Neural cell (in vitro differentiated cells): ENCODE data around the gene PARD3B. TPM values are rescaled to one million over a fixed set of nuclear protein-coding genes. Genes with fewer than 3 reads are reported as not detected.

Experiments used
- H2AFZ ChIP-seq: fragments of 200-600, 300-800 bp; sonication (generic), shearing (Covaris generic); 2 replicates; pipeline ENCODE4 v1.6.0; 2014; ENCODE audit warnings: low read depth, mild to moderate bottlenecking, antibody characterized with exemption, low read length, moderate library complexity
- H3F3A ChIP-seq: fragments of 200-600 bp; shearing (Covaris generic); 2 replicates; pipeline ENCODE4 v1.6.1; 2016; ENCODE audit warnings: mild to moderate bottlenecking, moderate library complexity, mixed read lengths, antibody characterized with exemption, low read length; ENCODE audit not compliant: insufficient read depth, poor library complexity, severe bottlenecking
- H3K27ac ChIP-seq: fragments of 200-600, 300-800 bp; sonication (generic), shearing (Covaris generic); 2 replicates; pipeline ENCODE4 v1.5.1; 2014; ENCODE audit warnings: mild to moderate bottlenecking, low read length, moderate library complexity
- H3K27me3 ChIP-seq: fragments of 300-800, 200-600 bp; sonication (generic), shearing (Covaris generic); 2 replicates; pipeline ENCODE4 v1.6.0; 2014; ENCODE audit warnings: mild to moderate bottlenecking, low read depth, low read length, moderate library complexity; ENCODE audit not compliant: insufficient read depth
- H3K36me3 ChIP-seq: fragments of 300-800, 200-600 bp; sonication (generic), shearing (Covaris generic); 2 replicates; pipeline ENCODE4 v1.5.1; 2014; ENCODE audit warnings: mild to moderate bottlenecking, antibody characterized with exemption, low read length, moderate library complexity; ENCODE audit not compliant: insufficient read depth
- H3K4me2 ChIP-seq: fragments of 300-800, 200-600 bp; sonication (generic), shearing (Covaris generic); 2 replicates; pipeline ENCODE4 v1.6.0; 2014; ENCODE audit warnings: mild to moderate bottlenecking, low read length
- H3K4me3 ChIP-seq: fragments of 300-800, 200-600 bp; sonication (generic), shearing (Covaris generic); 2 replicates; pipeline ENCODE4 v1.5.1; 2014; ENCODE audit warnings: mild to moderate bottlenecking, low read length, moderate library complexity
- H3K79me2 ChIP-seq: fragments of 200-600 bp; shearing (Covaris generic); replicated peaks from 2 replicates; pipeline ENCODE4 v1.6.0; 2014; ENCODE audit warnings: mild to moderate bottlenecking, low read length, moderate library complexity; ENCODE audit not compliant: insufficient read depth
- H3K9ac ChIP-seq: fragments of 300-800, 200-600 bp; sonication (generic), shearing (Covaris generic); 2 replicates; pipeline ENCODE4 v1.6.1; 2016; ENCODE audit warnings: mild to moderate bottlenecking, low read length, mixed read lengths
- H3K9me2 ChIP-seq: fragments of 200-600 bp; shearing (Covaris generic); 2 replicates; pipeline ENCODE4 v1.6.1; 2016; ENCODE audit warnings: mild to moderate bottlenecking, low read length, mixed read lengths; ENCODE audit not compliant: insufficient read depth
- H3K9me3 ChIP-seq: fragments of 200-600, 300-800 bp; sonication (generic), shearing (Covaris generic); 2 replicates; pipeline ENCODE4 v1.6.1; 2016; ENCODE audit warnings: mild to moderate bottlenecking, mixed run types, low read length, moderate library complexity, mixed read lengths
- H4K20me1 ChIP-seq: fragments of 200-600 bp; shearing (Covaris generic); 2 replicates; pipeline ENCODE4 v1.6.1; 2016; ENCODE audit warnings: mild to moderate bottlenecking, mixed run types; ENCODE audit not compliant: insufficient read depth
- EP300 ChIP-seq: fragments of 450-650 bp; conservative IDR thresholded peaks from 2 replicates; pipeline ENCODE4 v1.6.1; 2014; ENCODE audit warnings: antibody characterized with exemption, mild to moderate bottlenecking, moderate library complexity; ENCODE audit not compliant: poor library complexity, severe bottlenecking
- EZH2 ChIP-seq: fragments of 200-600, 300-800 bp; shearing (Covaris generic), sonication (generic); IDR thresholded peaks from 2 replicates; pipeline ENCODE4 v1.6.1; 2014; ENCODE audit warnings: antibody characterized with exemption, low read length, borderline replicate concordance, mild to moderate bottlenecking; ENCODE audit not compliant: insufficient read depth, poor library complexity, severe bottlenecking
- MXI1 ChIP-seq: fragments of 450-650 bp; conservative IDR thresholded peaks from 2 replicates; pipeline ENCODE4 v1.6.1; 2014; ENCODE audit warnings: antibody characterized with exemption, mild to moderate bottlenecking; ENCODE audit not compliant: poor library complexity, severe bottlenecking
- POLR2AphosphoS5 ChIP-seq: IDR thresholded peaks from 2 replicates; pipeline ENCODE4 v1.6.1; 2012
- RAD21 ChIP-seq: fragments of 450-650 bp; conservative IDR thresholded peaks from 2 replicates; pipeline ENCODE4 v1.6.1; 2014; ENCODE audit warnings: antibody characterized with exemption, mild to moderate bottlenecking, moderate library complexity
- SMC3 ChIP-seq: fragments of 450-650 bp; conservative IDR thresholded peaks from 2 replicates; pipeline ENCODE4 v1.6.1; 2014; ENCODE audit warnings: antibody characterized with exemption, mild to moderate bottlenecking, moderate library complexity; ENCODE audit not compliant: poor library complexity
- TAF1 ChIP-seq: IDR thresholded peaks from 2 replicates; pipeline ENCODE4 v1.6.1; 2012; ENCODE audit warnings: low read depth
- polyA plus RNA-seq: library from polyadenylated mRNA; depleted of rRNA; stranded (reverse); fragments of >200 nt; gene quantifications from 2 replicates; pipeline ENCODE4 v1.2.3, GENCODE V29; 2014
- TF ChIP-seq, protein P1 (sequence below): IDR thresholded peaks from 2 replicates; pipeline ENCODE4 v1.6.1; 2012; ENCODE audit warnings: borderline replicate concordance
- TF ChIP-seq, protein P2 (sequence below): fragments of 450-650 bp; IDR thresholded peaks from 2 replicates; pipeline ENCODE4 v1.5.1; 2014; ENCODE audit warnings: antibody characterized with exemption, mild to moderate bottlenecking, moderate library complexity; ENCODE audit not compliant: poor library complexity, severe bottlenecking

Gene PARD3B
- polyA plus RNA-seq, 1 donor from 2014 or later = 0.54 TPM

DNA sequence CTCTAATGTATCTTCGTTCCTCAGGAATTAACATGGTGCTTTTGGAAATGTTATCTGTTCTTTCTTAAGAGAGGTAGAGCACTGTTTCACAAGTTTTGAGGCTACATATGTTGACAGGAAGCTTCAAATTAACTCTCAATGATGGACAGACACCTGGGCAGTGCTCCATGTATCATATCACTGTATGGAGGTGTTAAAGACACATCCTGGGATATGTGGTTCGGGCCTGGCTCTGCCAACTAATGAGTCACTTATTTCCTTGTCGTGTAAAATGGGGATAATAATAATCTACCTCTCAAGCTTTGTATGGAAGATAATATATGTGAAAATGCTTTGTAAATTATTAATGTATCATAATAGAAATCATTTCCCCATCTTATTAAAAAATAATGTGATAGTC lies 90.2 kb downstream of the PARD3B start:
- H3K27me3 ChIP-seq = no peaks in the 10 kb centered on the region
- no peak overlapping the region for H3K4me3 ChIP-seq
- H3K9ac ChIP-seq = no peak overlapping the region
- TF ChIP-seq RAD21 (no peak), POLR2AphosphoS5 (no peak), EP300 (no peak), TAF1 (no peak), EZH2 (no peak), MXI1 (no peak), SMC3 (no peak)
- TF ChIP-seq, protein P1, sequence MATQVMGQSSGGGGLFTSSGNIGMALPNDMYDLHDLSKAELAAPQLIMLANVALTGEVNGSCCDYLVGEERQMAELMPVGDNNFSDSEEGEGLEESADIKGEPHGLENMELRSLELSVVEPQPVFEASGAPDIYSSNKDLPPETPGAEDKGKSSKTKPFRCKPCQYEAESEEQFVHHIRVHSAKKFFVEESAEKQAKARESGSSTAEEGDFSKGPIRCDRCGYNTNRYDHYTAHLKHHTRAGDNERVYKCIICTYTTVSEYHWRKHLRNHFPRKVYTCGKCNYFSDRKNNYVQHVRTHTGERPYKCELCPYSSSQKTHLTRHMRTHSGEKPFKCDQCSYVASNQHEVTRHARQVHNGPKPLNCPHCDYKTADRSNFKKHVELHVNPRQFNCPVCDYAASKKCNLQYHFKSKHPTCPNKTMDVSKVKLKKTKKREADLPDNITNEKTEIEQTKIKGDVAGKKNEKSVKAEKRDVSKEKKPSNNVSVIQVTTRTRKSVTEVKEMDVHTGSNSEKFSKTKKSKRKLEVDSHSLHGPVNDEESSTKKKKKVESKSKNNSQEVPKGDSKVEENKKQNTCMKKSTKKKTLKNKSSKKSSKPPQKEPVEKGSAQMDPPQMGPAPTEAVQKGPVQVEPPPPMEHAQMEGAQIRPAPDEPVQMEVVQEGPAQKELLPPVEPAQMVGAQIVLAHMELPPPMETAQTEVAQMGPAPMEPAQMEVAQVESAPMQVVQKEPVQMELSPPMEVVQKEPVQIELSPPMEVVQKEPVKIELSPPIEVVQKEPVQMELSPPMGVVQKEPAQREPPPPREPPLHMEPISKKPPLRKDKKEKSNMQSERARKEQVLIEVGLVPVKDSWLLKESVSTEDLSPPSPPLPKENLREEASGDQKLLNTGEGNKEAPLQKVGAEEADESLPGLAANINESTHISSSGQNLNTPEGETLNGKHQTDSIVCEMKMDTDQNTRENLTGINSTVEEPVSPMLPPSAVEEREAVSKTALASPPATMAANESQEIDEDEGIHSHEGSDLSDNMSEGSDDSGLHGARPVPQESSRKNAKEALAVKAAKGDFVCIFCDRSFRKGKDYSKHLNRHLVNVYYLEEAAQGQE = no peak
- TF ChIP-seq, protein P2, sequence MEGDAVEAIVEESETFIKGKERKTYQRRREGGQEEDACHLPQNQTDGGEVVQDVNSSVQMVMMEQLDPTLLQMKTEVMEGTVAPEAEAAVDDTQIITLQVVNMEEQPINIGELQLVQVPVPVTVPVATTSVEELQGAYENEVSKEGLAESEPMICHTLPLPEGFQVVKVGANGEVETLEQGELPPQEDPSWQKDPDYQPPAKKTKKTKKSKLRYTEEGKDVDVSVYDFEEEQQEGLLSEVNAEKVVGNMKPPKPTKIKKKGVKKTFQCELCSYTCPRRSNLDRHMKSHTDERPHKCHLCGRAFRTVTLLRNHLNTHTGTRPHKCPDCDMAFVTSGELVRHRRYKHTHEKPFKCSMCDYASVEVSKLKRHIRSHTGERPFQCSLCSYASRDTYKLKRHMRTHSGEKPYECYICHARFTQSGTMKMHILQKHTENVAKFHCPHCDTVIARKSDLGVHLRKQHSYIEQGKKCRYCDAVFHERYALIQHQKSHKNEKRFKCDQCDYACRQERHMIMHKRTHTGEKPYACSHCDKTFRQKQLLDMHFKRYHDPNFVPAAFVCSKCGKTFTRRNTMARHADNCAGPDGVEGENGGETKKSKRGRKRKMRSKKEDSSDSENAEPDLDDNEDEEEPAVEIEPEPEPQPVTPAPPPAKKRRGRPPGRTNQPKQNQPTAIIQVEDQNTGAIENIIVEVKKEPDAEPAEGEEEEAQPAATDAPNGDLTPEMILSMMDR = no peak
- H3K79me2 ChIP-seq = no peaks in the 10 kb centered on the region
- H3K4me2 ChIP-seq = no peak overlapping the region
- no peaks in the 10 kb centered on the region for H3K9me3 ChIP-seq
- H2AFZ ChIP-seq = no peak overlapping the region
- no peak overlapping the region for H3K27ac ChIP-seq
- H3F3A ChIP-seq = no peaks in the 10 kb centered on the region
- H3K9me2 ChIP-seq = no peaks in the 10 kb centered on the region
- no peaks in the 10 kb centered on the region for H4K20me1 ChIP-seq
- no peaks in the 10 kb centered on the region for H3K36me3 ChIP-seq

DNA sequence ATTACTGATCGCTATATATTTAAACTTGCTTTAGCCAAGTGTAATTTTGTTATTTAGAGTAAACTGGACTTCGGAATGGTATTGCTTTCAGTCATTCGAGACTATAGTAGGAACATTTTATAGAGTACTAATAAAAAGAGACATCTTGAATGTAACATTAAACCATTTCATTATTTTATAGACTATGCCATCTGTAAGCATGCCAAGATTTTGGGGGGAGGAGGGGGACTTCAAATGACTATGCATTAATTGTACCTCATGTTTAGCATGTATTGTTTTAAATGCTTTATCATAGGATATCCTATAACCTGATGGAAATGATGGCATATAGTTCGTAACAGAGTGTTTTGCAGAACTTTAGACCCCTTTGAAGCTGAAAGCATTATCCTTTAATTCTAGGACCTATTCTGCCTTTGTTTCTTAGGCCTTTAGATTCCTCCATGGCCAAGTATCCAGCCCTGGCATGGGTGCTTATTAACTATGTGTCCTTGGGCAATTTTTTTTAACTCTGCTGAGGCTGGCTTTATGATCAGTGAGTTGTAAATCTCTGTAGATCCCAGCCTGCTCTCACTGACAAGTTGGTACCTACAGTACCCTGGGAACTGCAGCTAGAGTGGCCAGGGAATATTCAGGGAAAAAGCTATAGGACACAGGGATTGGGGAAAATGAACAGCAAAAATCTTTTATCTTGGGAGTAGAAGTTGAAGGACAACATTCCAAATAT lies 93.4 kb downstream of the PARD3B start:
- Histone ChIP-seq H3K36me3 (no peaks in the 10 kb centered on the region), H3K4me3 (no peak overlapping the region)
- TF ChIP-seq EZH2 (no peak), RAD21 (no peak), SMC3 (no peak), MXI1 (no peak)

DNA sequence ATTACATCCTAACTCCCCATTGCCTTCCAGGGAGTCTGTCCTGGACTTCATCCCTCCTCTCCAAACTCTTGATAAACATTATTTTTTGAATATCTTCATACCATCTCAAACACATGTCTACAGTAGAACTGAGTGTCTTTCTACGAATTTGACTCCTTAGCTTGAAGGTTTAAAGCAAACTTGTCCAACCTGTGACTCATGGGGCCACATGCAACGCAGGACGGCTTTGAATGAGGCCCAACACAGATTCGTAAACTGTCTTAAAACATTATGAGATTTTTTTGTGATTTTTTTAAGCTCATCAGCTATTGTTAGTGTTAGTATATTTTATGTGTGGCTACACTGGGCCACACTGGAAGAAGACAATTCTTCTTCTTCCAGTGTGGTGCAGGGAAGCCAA lies 98.1 kb downstream of the PARD3B start:
- TF ChIP-seq TAF1 (no peak), EZH2 (no peak), SMC3 (no peak), POLR2AphosphoS5 (no peak), EP300 (no peak), RAD21 (no peak), MXI1 (no peak)
- TF ChIP-seq, protein P2 = no peak
- TF ChIP-seq, protein P1 = no peak
- H3K4me2 ChIP-seq = no peak overlapping the region
- no peak overlapping the region for H2AFZ ChIP-seq
- H3K9me2 ChIP-seq = no peaks in the 10 kb centered on the region
- no peaks in the 10 kb centered on the region for H4K20me1 ChIP-seq
- H3K27me3 ChIP-seq = no peaks in the 10 kb centered on the region
- H3K4me3 ChIP-seq = no peak overlapping the region
- no peaks in the 10 kb centered on the region for H3F3A ChIP-seq
- H3K27ac ChIP-seq = no peak overlapping the region
- no peaks in the 10 kb centered on the region for H3K79me2 ChIP-seq
- H3K36me3 ChIP-seq = no peaks in the 10 kb centered on the region
- no peak overlapping the region for H3K9ac ChIP-seq
- no peaks in the 10 kb centered on the region for H3K9me3 ChIP-seq

More for the DNA sequence above, 93.4 kb downstream of the PARD3B start:
- H3K79me2 ChIP-seq = no peaks in the 10 kb centered on the region
- H2AFZ ChIP-seq = no peak overlapping the region
- no peaks in the 10 kb centered on the region for H3F3A ChIP-seq
- H4K20me1 ChIP-seq = no peaks in the 10 kb centered on the region
- no peak overlapping the region for H3K27ac ChIP-seq
- H3K4me2 ChIP-seq = no peak overlapping the region
- no peaks in the 10 kb centered on the region for H3K9me3 ChIP-seq
- H3K9me2 ChIP-seq = no peaks in the 10 kb centered on the region
- H3K27me3 ChIP-seq = no peaks in the 10 kb centered on the region
- no peak overlapping the region for H3K9ac ChIP-seq
